Measurements from ENCODE around the gene TSHB.

- TF ChIP-seq POLR2A (IDR thresholded peaks at IDR 0.05; ENCODE audit: low read depth, low read length) = no peak
- no peak for TF ChIP-seq TAF1 (IDR thresholded peaks at IDR 0.05; ENCODE audit: borderline replicate concordance, low read depth, low read length)
- TF ChIP-seq POLR2AphosphoS5 (IDR thresholded peaks at IDR 0.05; ENCODE audit: low read depth, low read length) = no peak
Observed at GRCh38 chr1:114986286-114986685, 43.3 kb upstream of the TSHB start.

All from GM12892 (cell line).